Activated naive CD8-positive, alpha-beta T cell treated with anti-CD3 and anti-CD28 coated beads, Interleukin-2, amount 50 U/mL, for 24 hours (primary cell): ENCODE measurements around the gene U2AF2.
A peak's percentile ranks its signal among the peaks of the same experiment; 100 is the strongest.

Experiments
- ATAC-seq: fragments of 150-1000 bp; cut with Tn5 transposase; one replicate; pipeline ENCODE4 v1.10.0; 2021
- DNase-seq: peaks from one replicate; pipeline ENCODE4 v3.0.0; 2021
- H3K27ac Mint-ChIP-seq: one replicate; pipeline ENCODE4 v1.8.0; 2021; ENCODE audit warnings: mild to moderate bottlenecking, mixed read lengths
- H3K27me3 Mint-ChIP-seq: one replicate; pipeline ENCODE4 v1.8.0; 2021; ENCODE audit warnings: mixed read lengths
- H3K36me3 Mint-ChIP-seq: one replicate; pipeline ENCODE4 v1.8.0; 2021; ENCODE audit warnings: low read depth, mixed read lengths
- H3K4me1 Mint-ChIP-seq: one replicate; pipeline ENCODE4 v1.8.0; 2021; ENCODE audit warnings: mixed read lengths
- H3K4me3 Mint-ChIP-seq: one replicate; pipeline ENCODE4 v1.8.0; 2021; ENCODE audit warnings: mild to moderate bottlenecking, moderate library complexity, mixed read lengths
- H3K9me3 Mint-ChIP-seq: one replicate; pipeline ENCODE4 v1.8.0; 2021; ENCODE audit warnings: mixed read lengths

Gene U2AF2

DNA sequence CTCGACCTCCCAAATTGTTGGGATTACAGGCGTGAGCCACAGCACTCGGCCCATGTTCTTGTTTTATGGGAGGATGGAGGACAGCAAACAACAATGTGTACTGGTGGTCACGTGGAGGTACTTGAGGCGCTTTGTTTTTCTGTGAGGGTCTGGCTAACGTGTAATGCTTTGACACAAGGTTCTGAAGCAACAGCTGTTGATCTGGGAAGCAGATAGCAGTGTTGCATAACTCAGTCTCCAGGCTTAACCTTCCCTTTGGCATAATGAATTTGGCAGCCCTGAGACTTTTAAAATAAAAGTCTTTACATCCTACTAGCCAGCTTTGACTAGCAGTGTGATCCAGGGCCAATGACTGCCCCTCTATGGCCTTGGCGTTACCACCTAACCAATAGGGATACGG, 21.0 kb upstream of the U2AF2 start:
- H3K9me3 Mint-ChIP-seq, result no peaks in the 10 kb centered on the region
- DNase-seq (no peak), ATAC-seq (no peak)
- no peaks in the 10 kb centered on the region for H3K27me3 Mint-ChIP-seq
- peaks cover 21% of the 10 kb centered on the region for H3K36me3 Mint-ChIP-seq
- H3K4me3 Mint-ChIP-seq, result peak overlapping the region; percentile 99
- H3K27ac Mint-ChIP-seq, result peak overlapping the region; percentile 100
- peaks cover 52% of the 10 kb centered on the region for H3K4me1 Mint-ChIP-seq

DNA sequence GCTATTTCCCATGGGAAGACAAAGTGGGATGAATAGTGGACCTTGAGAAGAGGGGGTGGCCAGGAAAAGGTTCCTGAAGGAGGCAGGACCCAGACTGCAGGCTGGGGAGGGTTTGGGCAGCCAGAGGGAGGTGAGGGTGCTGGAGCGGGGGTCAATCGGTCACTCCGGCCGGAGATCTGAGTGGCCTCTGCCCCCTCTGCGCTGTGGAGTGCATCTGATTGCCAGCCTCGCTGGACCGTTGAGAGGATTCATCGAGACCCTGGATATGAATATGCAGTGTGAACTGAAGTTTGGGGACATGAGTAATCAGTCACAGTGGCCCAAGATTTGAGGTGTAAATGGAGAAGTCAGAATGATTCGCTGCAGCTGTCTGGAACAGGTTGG, 19.5 kb upstream of the U2AF2 start:
- peaks cover 67% of the 10 kb centered on the region for H3K4me1 Mint-ChIP-seq
- peak overlapping the region; percentile 100 for H3K27ac Mint-ChIP-seq
- peak overlapping the region; percentile 99 for H3K4me3 Mint-ChIP-seq
- DNase-seq (no peak), ATAC-seq (peak; percentile 1)
- no peaks in the 10 kb centered on the region for H3K9me3 Mint-ChIP-seq
- H3K27me3 Mint-ChIP-seq, result no peaks in the 10 kb centered on the region
- peaks cover 32% of the 10 kb centered on the region for H3K36me3 Mint-ChIP-seq

DNA sequence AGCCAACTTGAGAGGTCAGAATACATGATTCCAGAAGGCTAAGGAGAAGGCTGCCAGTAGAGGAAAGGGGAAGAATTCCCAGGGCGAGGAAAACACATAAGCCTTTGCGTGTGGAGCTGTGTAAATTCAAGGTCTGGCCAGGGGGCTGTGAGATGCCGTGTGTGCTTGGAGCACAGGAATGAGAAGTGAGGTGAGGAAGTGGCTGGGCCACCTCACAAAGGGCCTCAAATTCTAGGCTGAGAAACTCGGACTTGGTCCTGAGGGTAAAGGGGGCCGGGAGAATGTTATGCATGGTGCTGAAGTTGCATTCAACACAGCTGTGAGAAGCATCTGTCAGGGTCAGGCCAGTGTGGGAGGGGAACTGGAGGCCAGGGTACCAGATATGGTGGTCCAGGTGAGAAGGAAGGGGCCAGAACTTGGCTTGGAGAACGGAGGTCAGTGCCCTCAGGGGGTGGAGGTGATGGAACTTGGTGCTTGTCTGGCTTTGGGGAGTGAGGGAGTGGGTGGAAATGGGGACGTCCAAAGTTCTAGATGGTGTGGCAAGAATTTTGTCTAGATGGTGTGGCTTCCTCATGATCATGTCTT, 18.9 kb upstream of the U2AF2 start:
- DNase-seq (no peak), ATAC-seq (no peak)
- Mint-ChIP-seq H3K4me3 (peak overlapping the region; percentile 99), H3K9me3 (no peaks in the 10 kb centered on the region), H3K4me1 (peaks cover 70% of the 10 kb centered on the region), H3K27ac (peak overlapping the region; percentile 100), H3K36me3 (peaks cover 35% of the 10 kb centered on the region), H3K27me3 (no peaks in the 10 kb centered on the region)

DNA sequence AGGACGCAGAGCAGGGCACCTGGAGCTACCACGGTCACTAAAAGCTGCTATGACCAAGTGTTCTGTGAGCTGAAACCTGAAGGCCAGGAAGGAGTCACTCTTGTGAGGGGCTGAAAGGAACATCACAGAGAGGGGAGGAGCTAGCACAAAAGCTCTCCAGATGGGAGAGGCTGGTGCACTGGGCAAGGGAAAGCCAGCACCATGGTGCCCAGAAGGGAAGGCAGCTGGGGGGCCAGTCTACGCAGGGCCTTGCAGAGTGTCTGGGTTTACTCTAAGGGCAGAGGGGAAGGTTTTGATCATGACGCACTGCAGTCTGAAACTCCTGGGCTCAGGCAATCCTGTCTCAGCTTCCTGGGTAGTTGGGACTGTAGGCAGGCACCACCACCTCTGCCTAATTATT, 18.1 kb upstream of the U2AF2 start:
- H3K9me3 Mint-ChIP-seq, result no peaks in the 10 kb centered on the region
- H3K4me3 Mint-ChIP-seq, result peak overlapping the region; percentile 99
- ATAC-seq (no peak), DNase-seq (no peak)
- H3K27me3 Mint-ChIP-seq, result no peaks in the 10 kb centered on the region
- peaks cover 37% of the 10 kb centered on the region for H3K36me3 Mint-ChIP-seq
- peaks cover 71% of the 10 kb centered on the region for H3K4me1 Mint-ChIP-seq
- peak overlapping the region; percentile 100 for H3K27ac Mint-ChIP-seq

DNA sequence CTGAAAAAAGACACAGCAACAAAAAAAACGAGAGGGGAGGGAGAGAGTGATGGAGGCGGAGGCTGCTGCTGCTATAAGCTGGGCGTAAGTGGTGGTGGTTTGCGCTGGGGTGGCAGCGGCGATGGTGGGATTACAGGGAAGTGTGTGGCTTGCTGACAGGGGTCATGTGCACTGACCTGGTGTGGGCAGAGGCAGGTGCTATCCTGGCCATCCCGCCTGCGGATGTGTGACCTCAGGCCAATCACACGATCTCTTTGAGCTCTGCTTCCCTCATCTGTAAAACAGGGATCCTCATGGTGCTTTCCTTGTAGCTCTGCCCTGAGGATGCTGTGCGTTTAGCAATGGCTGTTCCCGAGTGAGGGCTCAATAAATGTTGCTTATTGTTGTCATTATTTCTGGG, 17.3 kb upstream of the U2AF2 start:
- DNase-seq (no peak), ATAC-seq (no peak)
- Mint-ChIP-seq H3K27ac (peak overlapping the region; percentile 100), H3K4me3 (peak overlapping the region; percentile 37), H3K4me1 (peaks cover 67% of the 10 kb centered on the region), H3K27me3 (no peaks in the 10 kb centered on the region), H3K9me3 (no peaks in the 10 kb centered on the region), H3K36me3 (peaks cover 40% of the 10 kb centered on the region)

DNA sequence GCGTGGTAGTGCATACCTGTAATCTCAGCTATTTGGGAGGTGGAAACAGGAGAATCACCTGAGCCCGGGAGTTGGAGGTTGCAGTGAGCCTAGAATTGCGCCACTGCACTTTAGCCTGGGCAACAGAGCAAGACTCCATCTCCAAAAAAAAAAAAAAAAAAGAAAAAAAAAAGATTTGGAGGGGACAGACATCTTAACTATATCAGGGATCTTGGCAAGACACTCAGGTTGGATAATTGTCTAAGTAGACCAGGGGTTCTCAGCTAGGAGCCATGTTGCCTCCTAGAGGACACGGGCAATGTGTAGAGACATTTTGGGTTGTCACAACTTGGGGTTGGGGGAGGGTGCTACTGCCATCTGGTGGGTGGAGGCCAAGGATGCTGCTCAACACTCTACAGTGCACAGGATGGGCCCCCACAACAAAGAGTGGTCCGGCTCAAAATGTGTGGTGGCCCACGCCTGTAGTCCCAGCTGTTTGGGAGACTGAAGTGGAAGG, 15.9 kb upstream of the U2AF2 start:
- H3K4me3 Mint-ChIP-seq, result peak overlapping the region; percentile 60
- peak; percentile 72 for DNase-seq
- peak overlapping the region; percentile 94 for H3K27ac Mint-ChIP-seq
- H3K27me3 Mint-ChIP-seq, result peaks cover 2% of the 10 kb centered on the region
- no peak for ATAC-seq
- H3K9me3 Mint-ChIP-seq, result no peaks in the 10 kb centered on the region
- H3K36me3 Mint-ChIP-seq, result peaks cover 47% of the 10 kb centered on the region
- H3K4me1 Mint-ChIP-seq, result peaks cover 71% of the 10 kb centered on the region

DNA sequence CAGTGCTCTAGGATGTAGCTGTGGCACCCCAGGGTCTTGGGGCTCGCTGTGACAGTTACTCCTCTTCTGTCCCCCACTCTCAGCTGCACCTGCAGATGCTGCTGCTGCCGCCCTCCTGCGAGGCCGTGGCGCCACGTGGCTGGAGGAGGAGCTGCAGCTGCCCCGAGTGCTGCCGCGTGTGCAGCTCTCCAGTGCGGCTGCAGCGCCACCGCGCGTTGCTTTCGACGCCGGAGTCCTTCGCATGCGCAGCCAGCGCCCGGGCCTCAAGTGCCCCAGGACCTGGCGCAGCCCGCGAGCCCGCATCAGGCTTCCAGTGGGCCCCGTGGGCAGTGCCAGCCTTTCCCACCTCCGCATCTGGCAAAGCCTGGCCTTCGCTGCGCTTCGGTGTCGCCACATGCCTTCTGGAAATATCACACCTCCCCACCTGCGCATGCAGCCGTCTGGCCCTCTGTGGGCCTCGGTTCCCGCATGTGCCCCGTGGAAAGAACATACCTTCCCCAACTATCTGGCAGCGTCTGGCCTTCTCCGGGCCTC, 14.7 kb upstream of the U2AF2 start:
- Mint-ChIP-seq H3K27ac (peak overlapping the region; percentile 94), H3K9me3 (no peaks in the 10 kb centered on the region), H3K4me1 (peaks cover 74% of the 10 kb centered on the region), H3K4me3 (peak overlapping the region; percentile 82), H3K27me3 (peaks cover 2% of the 10 kb centered on the region), H3K36me3 (peaks cover 50% of the 10 kb centered on the region)
- DNase-seq, result peak; percentile 73
- peak; percentile 7 for ATAC-seq

DNA sequence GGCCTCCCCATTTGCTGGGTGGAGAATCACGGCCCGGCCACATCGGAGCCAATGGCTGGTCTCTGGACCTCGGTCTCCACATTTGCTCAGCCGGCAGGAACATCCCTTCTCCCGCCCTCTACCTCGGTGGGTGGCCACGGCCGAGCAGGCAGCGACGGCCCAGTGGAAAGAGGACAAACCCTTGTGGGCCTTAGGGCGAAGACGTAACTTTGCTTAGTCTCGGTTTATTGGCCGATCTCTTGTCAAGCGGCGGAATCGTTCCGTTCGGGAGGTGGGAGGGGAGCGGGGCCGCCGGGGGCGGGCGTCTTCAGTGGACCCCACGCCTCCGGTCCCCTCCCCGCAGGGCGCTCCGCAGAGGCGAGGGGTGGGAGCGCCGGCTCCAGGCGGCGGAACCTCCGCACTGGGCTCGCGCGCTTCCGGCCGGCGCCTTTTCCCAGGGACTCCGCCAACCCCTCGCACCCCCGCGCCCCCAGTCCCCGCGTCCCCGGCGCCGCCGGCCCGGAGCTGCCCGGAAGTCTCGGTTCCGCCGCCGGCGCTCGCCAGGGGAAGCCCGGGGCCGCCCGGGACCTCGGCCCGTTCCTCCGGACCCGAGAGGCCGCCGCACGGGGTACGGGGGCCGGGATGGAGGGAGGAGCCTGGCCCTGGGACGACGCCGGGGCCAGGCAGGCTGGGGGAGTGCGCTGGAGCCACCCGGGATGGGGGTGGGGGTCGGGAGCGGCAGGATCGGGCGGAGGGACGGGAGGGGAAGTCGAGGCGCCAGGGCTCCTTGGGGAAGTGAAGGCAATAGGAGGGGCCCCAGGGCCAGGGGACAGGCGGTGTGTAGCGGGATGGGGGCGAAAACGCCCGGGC, 14.0 kb upstream of the U2AF2 start, which contains the start of gene ZNF580:
ZNF580 (plus strand) TSS at position 426 of the 849 bp plus-strand sequence. CDS start 1,507 bp downstream, outside the sequence.
- H3K4me3 Mint-ChIP-seq, result peak within 1 kb of the TSS; percentile 94
- H3K27ac Mint-ChIP-seq, result peak within 1 kb of the TSS; percentile 94
- DNase-seq (peak; percentile 80), ATAC-seq (peak; percentile 37)
- peaks cover 52% of the 10 kb centered on the region for H3K36me3 Mint-ChIP-seq
- H3K9me3 Mint-ChIP-seq, result no peaks in the 10 kb centered on the region
- peaks cover 75% of the 10 kb centered on the region for H3K4me1 Mint-ChIP-seq
- H3K27me3 Mint-ChIP-seq, result peaks cover 2% of the 10 kb centered on the region

DNA sequence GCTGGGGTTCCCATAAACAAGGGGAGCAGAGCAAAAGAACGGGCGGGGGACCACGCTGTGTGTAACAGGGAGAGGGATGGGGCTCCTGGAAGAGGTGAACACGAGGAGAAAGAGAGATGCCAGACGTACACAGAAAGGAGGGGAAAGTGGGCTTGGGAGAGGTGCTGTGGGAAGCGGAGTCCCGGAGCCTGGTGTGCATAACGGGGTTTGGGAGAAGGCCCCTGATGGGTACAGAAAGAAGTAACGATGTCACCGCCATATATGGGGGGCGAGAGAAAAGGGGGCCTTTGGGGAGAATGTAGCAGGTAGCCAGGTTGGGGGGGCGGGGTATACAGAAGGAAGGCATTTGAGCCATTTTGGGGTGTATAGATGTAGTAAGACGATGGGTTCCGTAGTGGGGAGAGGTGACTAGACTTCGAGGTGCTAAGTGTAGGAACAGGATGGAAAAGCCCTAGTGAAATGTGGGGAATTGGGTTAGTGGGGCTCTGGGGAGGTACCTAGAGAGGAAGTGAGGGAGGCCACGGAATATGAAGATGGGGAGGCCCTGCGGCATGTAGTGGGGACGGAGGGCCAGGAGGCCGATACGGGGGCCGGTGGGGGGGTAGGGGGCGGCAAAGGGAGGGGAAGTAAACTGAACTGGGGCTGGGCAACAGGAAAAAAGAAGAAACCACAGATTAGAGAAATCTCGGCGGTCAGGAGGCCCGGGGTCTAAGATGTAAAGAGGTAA, 13.2 kb upstream of the U2AF2 start:
- peak overlapping the region; percentile 93 for H3K27ac Mint-ChIP-seq
- peak; percentile 1 for ATAC-seq
- H3K27me3 Mint-ChIP-seq, result peaks cover 2% of the 10 kb centered on the region
- DNase-seq, result no peak
- peaks cover 70% of the 10 kb centered on the region for H3K4me1 Mint-ChIP-seq
- no peaks in the 10 kb centered on the region for H3K9me3 Mint-ChIP-seq
- H3K36me3 Mint-ChIP-seq, result peaks cover 53% of the 10 kb centered on the region
- H3K4me3 Mint-ChIP-seq, result peak overlapping the region; percentile 94

DNA sequence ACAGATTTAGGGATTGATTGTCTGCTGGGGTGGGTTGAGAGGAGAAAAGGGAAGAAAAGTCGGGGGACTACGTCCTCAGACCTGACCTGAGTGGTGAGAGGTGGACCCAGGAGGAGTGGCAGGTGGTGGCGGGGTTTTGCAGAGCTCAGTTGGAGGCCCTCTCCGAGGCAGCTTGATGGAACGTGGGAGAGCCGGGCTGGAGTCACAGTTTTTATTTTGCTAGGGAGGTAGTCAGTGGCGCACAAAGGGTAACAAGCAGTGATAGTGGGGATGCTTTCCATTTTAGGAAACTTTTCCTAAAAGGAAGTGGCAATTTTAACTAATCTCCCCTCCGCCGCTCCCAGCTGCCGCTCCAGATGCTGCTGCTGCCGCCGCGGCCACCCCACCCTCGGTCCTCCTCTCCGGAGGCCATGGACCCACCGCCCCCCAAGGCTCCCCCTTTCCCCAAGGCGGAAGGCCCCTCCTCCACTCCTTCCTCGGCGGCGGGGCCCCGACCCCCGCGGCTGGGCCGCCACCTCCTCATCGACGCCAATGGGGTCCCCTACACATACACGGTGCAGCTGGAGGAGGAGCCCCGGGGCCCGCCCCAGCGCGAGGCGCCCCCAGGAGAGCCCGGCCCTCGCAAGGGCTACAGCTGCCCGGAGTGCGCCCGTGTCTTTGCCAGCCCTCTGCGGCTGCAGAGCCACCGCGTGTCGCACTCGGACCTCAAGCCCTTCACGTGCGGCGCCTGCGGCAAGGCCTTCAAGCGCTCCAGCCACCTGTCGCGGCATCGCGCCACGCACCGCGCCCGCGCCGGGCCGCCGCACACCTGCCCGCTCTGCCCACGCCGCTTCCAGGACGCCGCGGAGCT, 12.5 kb upstream of the U2AF2 start:
- peaks cover 60% of the 10 kb centered on the region for H3K36me3 Mint-ChIP-seq
- H3K27me3 Mint-ChIP-seq, result peaks cover 2% of the 10 kb centered on the region
- ATAC-seq (peak; percentile 18), DNase-seq (peak; percentile 54)
- H3K9me3 Mint-ChIP-seq, result no peaks in the 10 kb centered on the region
- peak overlapping the region; percentile 99 for H3K27ac Mint-ChIP-seq
- H3K4me1 Mint-ChIP-seq, result peaks cover 70% of the 10 kb centered on the region
- peak overlapping the region; percentile 94 for H3K4me3 Mint-ChIP-seq

DNA sequence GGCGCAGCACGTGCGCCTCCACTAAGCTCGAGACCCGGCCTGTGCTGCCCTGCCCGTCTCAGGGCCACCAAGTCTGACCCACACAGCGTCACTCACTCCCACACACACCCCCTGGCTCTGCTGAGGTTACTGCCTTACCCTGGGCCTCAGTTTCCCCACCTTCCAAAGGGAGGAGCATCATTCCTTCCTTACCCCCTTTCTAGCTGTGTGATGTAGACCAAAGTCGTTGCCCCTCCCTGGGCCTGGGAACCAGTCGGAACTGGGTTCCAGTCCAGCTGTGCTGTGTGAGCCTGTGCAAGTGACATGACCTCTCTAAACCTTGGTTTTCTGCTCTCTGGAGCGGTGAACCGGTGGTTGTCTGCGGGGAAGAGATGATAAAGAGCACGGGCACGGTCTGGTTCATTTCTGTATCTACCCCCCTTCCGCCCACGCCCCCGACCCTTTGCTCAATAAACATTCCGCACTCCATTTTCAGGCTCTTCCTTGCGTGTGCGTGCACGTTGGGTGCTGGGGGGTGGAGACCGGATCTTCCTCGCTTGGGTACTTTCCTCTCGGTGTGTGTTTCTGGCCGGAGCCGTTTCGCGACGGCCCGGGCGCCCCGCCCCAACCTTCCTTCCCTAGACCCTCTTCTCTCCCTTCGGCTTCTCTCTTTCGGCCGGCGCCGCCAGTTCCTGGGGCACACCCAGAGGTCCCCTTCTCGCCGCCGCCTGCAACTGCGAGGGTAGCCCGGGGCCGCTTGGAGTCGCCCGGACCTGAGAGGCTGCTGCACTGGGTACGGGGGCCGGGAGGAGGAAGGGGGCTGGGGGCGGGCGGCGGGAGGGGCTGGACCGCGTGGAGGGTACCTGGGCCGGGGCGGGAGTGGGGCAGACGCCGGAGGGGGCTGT, 11.6 kb upstream of the U2AF2 start, which contains the start of gene ZNF581:
ZNF581 (plus strand) TSS at position 647 of the 884 bp plus-strand sequence. CDS start 923 bp downstream, outside the sequence.
- peak; percentile 47 for ATAC-seq

DNA sequence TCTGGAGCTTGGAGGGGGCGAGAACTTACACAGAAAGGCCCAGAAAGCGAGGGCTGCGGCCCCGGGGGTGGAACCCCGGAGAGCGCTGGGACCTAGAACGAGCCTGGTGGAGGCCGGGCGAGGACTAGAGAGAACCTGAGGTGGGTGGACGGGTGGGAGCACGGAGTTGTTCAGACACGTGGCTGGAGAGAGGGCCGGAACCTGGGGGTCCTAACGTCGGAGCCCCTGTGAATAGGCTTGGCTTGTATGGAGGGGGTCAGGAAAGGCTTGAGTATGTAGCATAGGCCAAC, 11.0 kb upstream of the U2AF2 start:
- Mint-ChIP-seq H3K27me3 (peaks cover 2% of the 10 kb centered on the region), H3K9me3 (no peaks in the 10 kb centered on the region), H3K4me1 (peaks cover 65% of the 10 kb centered on the region), H3K36me3 (peaks cover 50% of the 10 kb centered on the region), H3K4me3 (peak overlapping the region; percentile 94), H3K27ac (peak overlapping the region; percentile 99)
- ATAC-seq (no peak), DNase-seq (no peak)

More for the DNA sequence above, 11.6 kb upstream of the U2AF2 start, which contains the start of gene ZNF581:
- peak; percentile 84 for DNase-seq
- H3K9me3 Mint-ChIP-seq, result no peaks in the 10 kb centered on the region
- peaks cover 53% of the 10 kb centered on the region for H3K36me3 Mint-ChIP-seq
- peaks cover 2% of the 10 kb centered on the region for H3K27me3 Mint-ChIP-seq
- H3K4me3 Mint-ChIP-seq, result peak within 1 kb of the TSS; percentile 94
- H3K4me1 Mint-ChIP-seq, result peaks cover 66% of the 10 kb centered on the region
- H3K27ac Mint-ChIP-seq, result peak within 1 kb of the TSS; percentile 99
